Fibroblast of lung (primary cell): Measurements from ENCODE around the gene WFIKKN1. TPM values are rescaled to one million over a fixed set of nuclear protein-coding genes. Genes with fewer than 3 reads are reported as not detected.

ENCODE experiments used
- DNase-seq, 2 donors: peaks; one replicate each; pipeline versions ENCODE4 v3.0.0 to v3.0.0-alpha.2; 2010; ENCODE audit warnings: low read depth in 2 of 2
- H2AFZ ChIP-seq: 2 replicates; pipeline ENCODE4 v1.5.1; 2012; ENCODE audit warnings: low read length, control low read depth, inconsistent platforms
- H3K27ac ChIP-seq: 2 replicates; pipeline ENCODE4 v1.5.1; 2011; ENCODE audit warnings: low read length, control low read depth; ENCODE audit not compliant: insufficient read depth
- H3K27me3 ChIP-seq: 2 replicates; pipeline ENCODE4 v1.5.1; 2011; ENCODE audit warnings: mild to moderate bottlenecking, low read length; ENCODE audit not compliant: control insufficient read depth, insufficient read depth
- H3K36me3 ChIP-seq: 2 replicates; pipeline ENCODE4 v1.5.1; 2011; ENCODE audit warnings: low read length; ENCODE audit not compliant: control insufficient read depth, insufficient read depth
- H3K4me1 ChIP-seq: 2 replicates; pipeline ENCODE4 v1.5.1; 2011; ENCODE audit warnings: low read length; ENCODE audit not compliant: control insufficient read depth, insufficient read depth; ENCODE audit errors: extremely low read depth
- H3K4me2 ChIP-seq: 2 replicates; pipeline ENCODE4 v1.5.1; 2011; ENCODE audit warnings: low read length, control low read depth; ENCODE audit not compliant: insufficient read depth; ENCODE audit errors: extremely low read depth
- H3K4me3 ChIP-seq, 4 experiments: fragments of 200-600 bp in 1 of 4; sonication (generic) in 1 of 4; replicated peaks in 1 of 4; 2 replicates each; pipeline ENCODE4 v1.5.1; 2011 to 2016; ENCODE audit warnings: low read length in 4 of 4, low read depth in 3 of 4, mild to moderate bottlenecking in 3 of 4, control low read depth in 2 of 4, inconsistent platforms in 1 of 4, mixed read lengths in 1 of 4; ENCODE audit not compliant: insufficient read depth in 1 of 4; ENCODE audit errors: control extremely low read depth in 1 of 4
- H3K79me2 ChIP-seq: 2 replicates; pipeline ENCODE4 v1.5.1; 2012; ENCODE audit warnings: mild to moderate bottlenecking, low read length, inconsistent platforms; ENCODE audit not compliant: control insufficient read depth, insufficient read depth
- H3K9ac ChIP-seq: 2 replicates; pipeline ENCODE4 v1.5.1; 2011; ENCODE audit warnings: mild to moderate bottlenecking, low read length, control low read depth; ENCODE audit not compliant: insufficient read depth
- H3K9me3 ChIP-seq: 2 replicates; pipeline ENCODE4 v1.5.1; 2012; ENCODE audit warnings: low read depth, low read length; ENCODE audit not compliant: control insufficient read depth, insufficient read depth
- H4K20me1 ChIP-seq: 2 replicates; pipeline ENCODE4 v1.5.1; 2011; ENCODE audit warnings: low read length; ENCODE audit not compliant: control insufficient read depth, insufficient read depth; ENCODE audit errors: extremely low read depth
- EZH2 ChIP-seq: IDR thresholded peaks from 2 replicates; pipeline ENCODE4 v1.5.1; 2012; ENCODE audit warnings: low read length, control low read depth, mild to moderate bottlenecking; ENCODE audit errors: missing control alignments
- polyA plus RNA-seq, 2 donors: library from polyadenylated mRNA; depleted of rRNA in 1 of 2; stranded (reverse) in 1 of 2; unstranded in 1 of 2; fragments of >200 nt; gene quantifications; 2 replicates each; pipeline ENCODE4 v1.2.1, GENCODE V29; 2011 to 2012; ENCODE audit warnings: missing spikeins in 1 of 2
- total RNA-seq: library from RNA; depleted of rRNA; stranded (reverse); fragments of >200 nt; gene quantifications from 2 replicates; pipeline ENCODE4 v1.2.1, GENCODE V29; 2014
- TF ChIP-seq, protein P1 (sequence below), 2 donors: IDR thresholded peaks in 1 of 2; conservative IDR thresholded peaks in 1 of 2; 1 replicate in 1 of 2; 2 replicates in 1 of 2; pipeline ENCODE4 v1.5.1; 2011 to 2012; ENCODE audit warnings: low read length in 2 of 2, control low read depth in 1 of 2, inconsistent platforms in 1 of 2, low read depth in 1 of 2, mild to moderate bottlenecking in 1 of 2

The WFIKKN1 gene
- total and polyA plus RNA-seq, 2 donors (not counting 1 experiment from before 2014, with no cell fraction given): 0.17 TPM; not detected in 1

DNA sequence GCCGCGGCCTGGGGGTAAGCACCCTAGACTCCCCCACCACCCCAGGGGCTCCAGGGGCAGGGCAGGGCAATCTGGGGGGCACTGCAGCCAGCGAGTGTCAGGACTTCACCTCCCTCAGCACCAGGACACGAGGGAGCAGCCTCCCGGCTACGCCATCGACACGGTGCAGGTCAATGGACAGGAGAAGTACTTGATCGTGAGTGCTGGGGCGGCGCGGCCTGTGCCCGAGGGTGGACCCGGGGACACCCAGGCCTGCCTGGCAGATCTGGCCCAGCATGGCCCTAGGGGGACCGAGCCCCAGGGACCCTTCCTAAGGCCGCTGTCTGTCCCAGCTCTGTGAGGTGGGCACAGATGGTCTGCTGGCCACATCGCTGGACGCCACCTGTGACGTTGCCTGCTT is 41.6 kb downstream of the WFIKKN1 start:
- no peak overlapping the region for H3K9ac ChIP-seq
- H3K27me3 ChIP-seq: no peaks in the 10 kb centered on the region
- H3K4me1 ChIP-seq: peaks cover 11% of the 10 kb centered on the region
- no peaks in the 10 kb centered on the region for H4K20me1 ChIP-seq
- TF ChIP-seq, protein P1, sequence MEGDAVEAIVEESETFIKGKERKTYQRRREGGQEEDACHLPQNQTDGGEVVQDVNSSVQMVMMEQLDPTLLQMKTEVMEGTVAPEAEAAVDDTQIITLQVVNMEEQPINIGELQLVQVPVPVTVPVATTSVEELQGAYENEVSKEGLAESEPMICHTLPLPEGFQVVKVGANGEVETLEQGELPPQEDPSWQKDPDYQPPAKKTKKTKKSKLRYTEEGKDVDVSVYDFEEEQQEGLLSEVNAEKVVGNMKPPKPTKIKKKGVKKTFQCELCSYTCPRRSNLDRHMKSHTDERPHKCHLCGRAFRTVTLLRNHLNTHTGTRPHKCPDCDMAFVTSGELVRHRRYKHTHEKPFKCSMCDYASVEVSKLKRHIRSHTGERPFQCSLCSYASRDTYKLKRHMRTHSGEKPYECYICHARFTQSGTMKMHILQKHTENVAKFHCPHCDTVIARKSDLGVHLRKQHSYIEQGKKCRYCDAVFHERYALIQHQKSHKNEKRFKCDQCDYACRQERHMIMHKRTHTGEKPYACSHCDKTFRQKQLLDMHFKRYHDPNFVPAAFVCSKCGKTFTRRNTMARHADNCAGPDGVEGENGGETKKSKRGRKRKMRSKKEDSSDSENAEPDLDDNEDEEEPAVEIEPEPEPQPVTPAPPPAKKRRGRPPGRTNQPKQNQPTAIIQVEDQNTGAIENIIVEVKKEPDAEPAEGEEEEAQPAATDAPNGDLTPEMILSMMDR (conservative IDR thresholded peaks at IDR 0.05 in 1 of 2, IDR thresholded peaks at IDR 0.05 in 1 of 2; ENCODE audit: low read depth in 1 of 2, low read length in 2 of 2): no peak
- TF ChIP-seq EZH2: no peak
- H3K36me3 ChIP-seq: peaks cover 37% of the 10 kb centered on the region
- no peak overlapping the region for H2AFZ ChIP-seq
- DNase-seq: no peak
- H3K9me3 ChIP-seq: no peaks in the 10 kb centered on the region
- H3K4me2 ChIP-seq: no peak overlapping the region
- no peak overlapping the region for H3K27ac ChIP-seq
- H3K79me2 ChIP-seq: peaks cover 23% of the 10 kb centered on the region
- no peak overlapping the region for H3K4me3 ChIP-seq

DNA sequence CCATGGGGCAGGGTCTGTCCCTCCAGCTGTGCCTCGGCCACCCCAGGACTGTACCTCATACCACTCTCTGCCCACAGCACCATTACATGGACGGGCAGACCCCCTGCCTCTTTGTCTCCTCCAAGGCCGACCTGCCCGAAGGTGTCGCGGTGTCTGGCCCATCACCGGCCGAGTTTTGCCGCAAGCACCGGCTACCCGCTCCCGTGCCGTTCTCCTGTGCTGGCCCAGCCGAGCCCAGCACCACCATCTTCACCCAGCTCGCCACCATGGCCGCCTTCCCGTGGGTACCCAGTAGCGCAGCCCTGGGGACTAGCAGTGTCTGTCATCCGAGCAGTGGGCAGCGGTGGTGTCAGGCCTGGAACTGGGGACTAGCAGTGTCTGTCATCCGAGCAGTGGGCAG is 42.1 kb downstream of the WFIKKN1 start:
- no peaks in the 10 kb centered on the region for H4K20me1 ChIP-seq
- TF ChIP-seq EZH2: no peak
- TF ChIP-seq, protein P1 (conservative IDR thresholded peaks at IDR 0.05 in 1 of 2, IDR thresholded peaks at IDR 0.05 in 1 of 2; ENCODE audit: low read depth in 1 of 2, low read length in 2 of 2): no peak
- H3K79me2 ChIP-seq: peaks cover 23% of the 10 kb centered on the region
- H3K4me3 ChIP-seq: no peak overlapping the region
- no peak overlapping the region for H2AFZ ChIP-seq
- H3K9me3 ChIP-seq: no peaks in the 10 kb centered on the region
- DNase-seq: no peak
- H3K9ac ChIP-seq: no peak overlapping the region
- no peaks in the 10 kb centered on the region for H3K27me3 ChIP-seq
- no peak overlapping the region for H3K27ac ChIP-seq
- H3K4me1 ChIP-seq: peaks cover 11% of the 10 kb centered on the region
- no peak overlapping the region for H3K4me2 ChIP-seq
- H3K36me3 ChIP-seq: peaks cover 37% of the 10 kb centered on the region

DNA sequence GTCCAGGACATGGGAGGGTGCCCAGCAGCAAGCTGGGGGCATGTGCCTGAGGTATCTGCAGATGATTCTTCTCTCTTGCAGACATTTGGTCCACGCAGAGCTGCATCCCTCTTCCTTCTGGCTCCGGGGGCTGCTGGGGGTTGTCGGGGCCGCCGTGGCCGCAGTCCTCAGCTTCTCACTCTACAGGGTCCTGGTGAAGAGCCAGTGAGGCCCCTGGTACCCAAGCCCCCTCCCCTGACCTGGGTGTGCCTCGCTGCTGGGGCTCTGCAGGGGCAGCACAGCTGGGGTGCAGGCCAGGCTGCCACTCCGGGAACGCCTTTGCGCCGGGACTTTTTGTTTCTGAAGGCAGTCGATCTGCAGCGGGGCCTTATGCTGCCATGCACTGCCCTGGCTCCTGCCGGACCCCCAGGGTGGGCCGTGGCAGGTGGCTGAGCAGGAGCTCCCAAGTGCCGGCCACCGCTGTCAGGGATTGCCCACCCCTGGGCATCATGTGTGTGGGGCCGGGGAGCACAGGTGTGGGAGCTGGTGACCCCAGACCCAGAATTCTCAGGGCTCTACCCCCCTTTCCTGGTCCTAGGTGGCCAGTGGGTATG is 42.7 kb downstream of the WFIKKN1 start:
- Histone ChIP-seq H3K27me3 (no peaks in the 10 kb centered on the region), H3K4me3 (no peak overlapping the region), H3K36me3 (peaks cover 37% of the 10 kb centered on the region), H4K20me1 (no peaks in the 10 kb centered on the region), H3K27ac (no peak overlapping the region), H3K4me1 (peaks cover 11% of the 10 kb centered on the region), H3K4me2 (no peak overlapping the region), H2AFZ (no peak overlapping the region), H3K79me2 (peaks cover 18% of the 10 kb centered on the region), H3K9me3 (no peaks in the 10 kb centered on the region), H3K9ac (no peak overlapping the region)
- no peak for DNase-seq
- no peak for TF ChIP-seq EZH2
- TF ChIP-seq, protein P1 (conservative IDR thresholded peaks at IDR 0.05 in 1 of 2, IDR thresholded peaks at IDR 0.05 in 1 of 2; ENCODE audit: low read depth in 1 of 2, low read length in 2 of 2): no peak
